HG03108 (cell line): ENCODE results near the gene FABP7.
A peak's percentile ranks its signal among the peaks of the same experiment; 100 is the strongest.

Source experiments
- ATAC-seq: cut with Tn5 transposase; IDR thresholded peaks from one replicate; pipeline ENCODE4 v1.9.1; 2021; ENCODE audit warnings: moderate library complexity; ENCODE audit not compliant: unreplicated experiment

The FABP7 gene

DNA sequence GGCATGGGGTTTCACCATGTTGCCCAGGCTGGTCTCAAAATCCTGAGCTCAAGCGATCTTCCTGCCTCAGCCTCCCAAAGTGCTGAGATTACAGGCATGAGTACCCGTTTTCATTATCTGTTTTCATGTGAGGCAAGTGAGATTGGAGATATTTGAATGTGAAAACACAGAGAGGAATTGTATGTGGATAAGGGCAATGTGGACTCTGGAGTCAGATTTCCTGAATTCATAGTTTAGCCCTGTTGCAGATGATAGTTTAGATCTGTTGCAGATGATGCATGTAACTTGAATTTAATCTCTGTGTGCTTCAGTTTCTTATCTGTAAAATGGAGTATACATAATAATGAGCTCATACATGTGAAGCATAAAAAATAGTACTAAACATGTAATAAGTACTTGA, 13.2 kb downstream of the FABP7 start:
- no peak for ATAC-seq

DNA sequence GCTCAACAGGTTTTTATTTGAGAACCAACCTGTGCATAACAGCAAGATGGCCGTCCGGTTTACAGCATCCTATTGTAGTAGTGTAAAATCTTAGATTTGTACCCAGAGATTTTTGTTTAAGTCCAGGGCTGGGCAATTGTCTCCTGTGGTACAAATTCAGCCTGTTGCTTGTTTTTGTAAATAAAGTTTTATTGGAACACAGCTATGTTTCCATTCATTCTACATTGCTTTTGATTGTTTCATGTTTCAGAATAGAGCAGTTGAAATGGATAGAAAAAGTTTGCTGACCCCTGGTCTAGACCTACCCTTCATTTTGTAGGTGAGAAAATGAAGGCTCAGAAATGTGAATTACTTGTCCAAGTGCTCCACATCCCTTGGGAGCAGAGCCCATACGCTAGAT, 18.0 kb downstream of the FABP7 start:
- ATAC-seq: no peak

DNA sequence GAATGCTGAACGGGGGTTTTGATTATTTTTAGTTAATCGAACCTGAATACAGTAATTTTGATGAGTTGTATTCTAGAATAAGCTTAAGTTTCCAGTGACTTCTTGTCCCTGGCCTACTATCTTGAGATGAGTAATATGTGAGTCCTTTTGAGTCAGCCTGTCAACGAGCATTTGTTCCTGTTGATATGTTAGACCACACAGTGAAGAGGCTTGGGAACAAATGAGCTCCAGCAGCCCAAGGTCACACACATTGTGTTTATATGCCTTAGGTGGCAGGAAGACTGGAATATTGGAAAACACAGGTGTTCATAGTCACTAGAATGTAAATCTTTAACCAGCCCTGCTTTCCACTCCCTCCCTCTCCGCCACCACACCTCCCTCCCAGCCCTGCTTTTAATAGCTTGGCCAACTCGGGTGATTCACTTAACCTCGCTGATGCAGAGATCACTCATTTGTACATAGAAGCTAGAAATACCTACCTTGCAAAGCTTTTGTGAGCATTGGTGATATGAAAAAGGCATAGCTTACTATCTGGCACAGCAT, 18.7 kb downstream of the FABP7 start:
- ATAC-seq: peak; percentile 74

DNA sequence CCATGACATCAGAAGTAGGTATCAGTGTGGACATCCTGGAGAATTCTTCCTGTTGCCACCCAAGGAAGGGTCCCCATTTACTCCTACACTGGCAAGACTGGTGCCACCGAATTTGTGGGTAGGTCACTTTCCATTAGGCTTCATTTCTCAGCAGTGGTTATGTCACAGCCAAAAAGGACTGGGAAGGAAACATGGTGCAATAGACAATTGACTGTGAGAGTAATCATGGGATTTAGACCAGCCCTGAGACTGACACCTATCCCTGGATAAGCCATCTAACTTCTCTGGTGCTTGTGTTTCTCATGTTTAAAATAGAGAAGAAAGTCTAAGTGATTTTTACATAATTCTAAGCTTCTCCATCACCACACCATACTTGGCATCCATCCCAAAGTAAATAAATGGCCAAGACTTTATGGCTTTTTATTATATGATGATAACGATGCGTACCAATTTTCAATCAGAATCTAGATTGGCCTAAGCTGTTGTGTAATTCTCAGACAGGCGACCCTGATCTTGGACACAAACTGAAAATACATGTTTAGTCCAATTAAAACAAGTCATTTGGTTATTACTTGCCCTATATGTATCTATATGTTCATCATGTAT, 19.7 kb downstream of the FABP7 start:
- ATAC-seq: no peak

DNA sequence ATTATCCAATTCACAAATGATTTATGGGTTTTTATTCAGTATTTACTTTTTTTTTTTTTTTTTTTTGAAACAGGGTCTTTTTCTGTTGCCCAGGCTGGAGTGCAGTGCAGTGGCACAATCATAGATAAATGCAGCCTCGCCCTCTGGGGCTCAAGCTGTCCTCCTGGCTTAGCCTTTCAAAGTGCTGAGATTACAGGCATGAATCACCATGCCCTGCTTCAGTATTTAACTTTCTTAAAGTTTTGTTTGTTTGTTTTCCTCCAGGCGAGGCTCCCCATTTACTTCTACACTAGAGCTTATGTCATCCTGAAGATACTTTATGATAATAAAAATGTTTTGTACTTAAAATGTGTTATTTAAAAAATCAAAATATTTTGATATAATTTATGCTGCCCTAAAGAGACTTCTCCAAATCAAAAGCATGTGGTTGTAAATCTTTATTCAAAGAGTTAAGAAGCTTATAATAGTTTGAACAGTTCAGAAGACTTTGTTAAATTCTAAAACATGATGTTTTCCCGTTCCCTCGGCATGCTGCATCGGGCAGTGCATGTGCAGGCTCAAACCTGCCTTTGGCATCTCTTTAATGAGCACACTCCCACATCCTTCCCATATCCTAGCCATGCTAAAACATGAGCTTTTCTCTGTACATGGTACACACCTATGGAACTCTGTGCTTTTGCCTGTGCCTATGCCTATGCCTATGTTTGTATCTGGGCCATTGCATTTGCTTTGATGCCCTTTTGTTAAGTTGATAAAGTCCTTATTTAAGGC, 20.6 kb downstream of the FABP7 start:
- no peak for ATAC-seq

DNA sequence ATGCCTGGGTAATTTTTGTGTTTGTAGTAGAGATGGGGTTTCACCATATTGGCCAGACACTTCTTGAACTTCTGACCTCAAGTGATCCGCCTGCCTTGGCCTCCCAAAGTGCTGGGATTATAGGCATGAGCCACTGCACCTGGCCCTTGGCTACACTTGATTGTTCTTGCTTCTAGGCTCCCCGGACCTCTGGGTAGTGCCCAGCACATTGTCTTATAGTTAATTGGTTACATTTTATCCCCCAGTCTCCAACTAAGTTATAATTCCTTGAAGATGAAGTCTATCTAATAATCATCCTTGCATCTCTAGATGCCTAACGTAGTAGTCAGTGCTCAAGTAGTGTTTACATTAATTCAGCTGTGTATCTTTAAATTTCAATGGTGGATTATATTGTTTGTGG, 21.4 kb downstream of the FABP7 start:
- ATAC-seq: no peak

DNA sequence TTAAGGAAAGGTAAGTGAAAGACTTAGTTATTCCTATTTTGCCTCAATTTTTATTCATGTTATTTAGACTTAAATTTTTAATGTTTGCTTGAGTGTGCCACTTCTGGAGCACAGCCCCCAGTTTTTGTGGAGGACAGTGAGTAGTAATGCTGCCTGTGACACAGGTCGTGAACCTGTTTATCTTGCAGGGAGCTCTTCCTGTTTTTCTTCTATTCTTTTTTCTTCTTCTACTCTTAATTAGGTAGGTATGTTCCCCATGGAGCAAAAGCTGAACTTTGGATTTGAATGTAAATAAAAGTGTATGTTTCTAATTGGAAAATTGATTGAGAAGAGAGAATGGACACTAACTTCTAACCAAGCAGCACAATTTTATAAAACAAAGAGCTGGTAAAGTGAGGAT, 21.9 kb downstream of the FABP7 start:
- no peak for ATAC-seq

DNA sequence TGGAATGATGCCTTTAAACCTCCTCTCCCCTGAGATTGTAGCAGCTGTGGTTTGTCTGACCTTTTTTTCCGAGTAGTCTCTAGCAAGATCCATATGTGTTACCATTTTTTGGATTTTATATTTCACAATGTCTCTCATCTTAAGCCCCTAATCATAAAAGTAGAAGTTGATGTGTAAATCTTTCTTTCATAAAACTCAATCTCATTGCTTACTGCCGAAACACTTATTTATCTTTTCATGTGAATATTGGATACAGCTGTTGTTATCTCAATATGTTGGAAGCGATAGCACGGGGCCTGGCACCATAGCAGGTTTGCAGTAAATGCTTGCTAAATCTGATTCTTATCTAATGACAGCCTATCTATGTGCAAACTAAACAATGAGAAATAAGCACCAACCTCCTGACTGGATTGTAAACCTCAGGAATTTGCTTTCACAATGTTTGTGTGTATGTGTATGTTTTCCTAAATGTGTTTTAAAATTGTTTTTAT, 23.7 kb downstream of the FABP7 start:
- no peak for ATAC-seq

DNA sequence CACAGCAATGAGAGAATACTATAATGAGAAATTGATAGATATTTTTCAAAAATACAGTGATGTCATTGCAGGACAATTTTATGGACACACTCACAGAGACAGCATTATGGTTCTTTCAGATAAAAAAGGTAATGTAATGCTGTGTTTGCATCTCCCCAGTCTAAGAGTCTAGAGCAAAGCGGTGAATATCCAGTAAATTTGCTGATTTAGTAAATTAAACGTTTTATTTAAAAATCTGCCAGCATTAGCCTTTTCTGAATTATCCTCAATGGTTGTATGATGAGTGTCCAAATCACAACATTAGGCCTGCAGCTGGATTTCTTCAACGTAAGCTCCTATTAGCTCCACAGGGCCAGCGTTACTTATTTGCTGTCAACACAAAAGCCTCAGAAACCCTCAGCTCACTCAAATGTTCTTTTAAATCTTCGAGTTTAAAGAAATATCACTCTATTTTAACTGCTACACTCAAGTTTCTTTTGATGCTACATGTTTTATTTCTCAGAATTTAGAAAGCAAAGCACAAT, 25.5 kb downstream of the FABP7 start:
- ATAC-seq: no peak

DNA sequence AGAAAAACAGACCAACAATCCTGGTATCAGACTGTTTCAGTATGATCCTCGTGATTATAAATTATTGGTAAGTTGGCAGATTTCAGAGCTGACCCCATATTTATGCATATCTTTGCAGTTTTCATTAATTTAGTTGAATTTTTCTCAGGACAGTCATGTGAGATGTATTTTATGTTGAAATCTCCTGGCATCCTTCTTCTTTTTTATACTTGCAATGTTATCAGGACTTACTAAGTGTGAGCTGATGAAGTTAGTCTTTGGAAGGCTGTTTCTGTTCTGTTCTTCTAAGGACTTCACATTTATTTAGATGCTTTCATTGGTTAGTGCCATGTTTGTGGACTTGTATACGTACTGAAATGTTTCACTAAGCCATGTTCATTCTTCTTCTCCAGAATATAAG, 26.8 kb downstream of the FABP7 start:
- ATAC-seq: no peak

DNA sequence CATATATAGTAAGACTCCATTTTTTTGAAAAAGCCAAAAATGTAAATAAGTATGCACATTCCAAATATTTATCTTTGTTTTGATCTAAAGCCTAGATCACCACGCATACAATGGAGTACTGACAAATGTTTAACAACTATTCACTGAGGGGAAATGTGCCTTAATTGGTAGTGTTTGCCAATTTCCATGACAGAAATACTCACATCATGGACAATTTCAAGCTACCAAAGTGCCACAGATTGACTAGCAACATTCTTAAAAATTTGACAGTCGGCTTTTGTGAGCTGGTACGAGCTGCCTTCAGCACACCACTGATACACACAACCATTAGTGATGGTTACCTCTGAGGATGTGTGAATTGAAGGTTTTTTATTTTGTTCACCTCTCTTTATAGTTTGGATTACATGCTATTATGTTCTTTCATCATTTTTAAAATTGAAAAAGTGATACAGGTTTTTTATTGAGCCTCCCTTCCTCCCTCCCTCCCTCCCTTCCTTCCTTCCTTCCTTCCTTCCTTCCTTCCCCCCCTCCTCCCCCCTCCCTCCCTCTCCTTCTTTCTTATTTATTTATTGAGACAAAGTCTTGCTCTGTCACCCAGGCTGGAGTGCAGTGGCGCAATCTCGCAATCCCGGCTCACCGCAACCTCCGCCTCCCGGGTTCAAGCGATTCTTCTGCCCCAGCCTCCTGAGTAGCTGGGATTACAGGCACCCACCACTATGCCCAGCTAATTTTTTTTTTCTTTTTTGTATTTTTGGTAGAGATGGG, 28.8 kb downstream of the FABP7 start:
- no peak for ATAC-seq

DNA sequence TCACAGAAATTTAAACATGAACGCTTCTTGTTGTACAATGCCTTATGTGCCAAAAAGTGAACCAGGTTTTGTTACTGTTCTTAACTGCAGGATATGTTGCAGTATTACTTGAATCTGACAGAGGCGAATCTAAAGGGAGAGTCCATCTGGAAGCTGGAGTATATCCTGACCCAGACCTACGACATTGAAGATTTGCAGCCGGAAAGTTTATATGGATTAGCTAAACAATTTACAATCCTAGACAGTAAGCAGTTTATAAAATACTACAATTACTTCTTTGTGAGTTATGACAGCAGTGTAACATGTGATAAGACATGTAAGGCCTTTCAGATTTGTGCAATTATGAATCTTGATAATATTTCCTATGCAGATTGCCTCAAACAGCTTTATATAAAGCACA, 29.5 kb downstream of the FABP7 start:
- no peak for ATAC-seq

DNA sequence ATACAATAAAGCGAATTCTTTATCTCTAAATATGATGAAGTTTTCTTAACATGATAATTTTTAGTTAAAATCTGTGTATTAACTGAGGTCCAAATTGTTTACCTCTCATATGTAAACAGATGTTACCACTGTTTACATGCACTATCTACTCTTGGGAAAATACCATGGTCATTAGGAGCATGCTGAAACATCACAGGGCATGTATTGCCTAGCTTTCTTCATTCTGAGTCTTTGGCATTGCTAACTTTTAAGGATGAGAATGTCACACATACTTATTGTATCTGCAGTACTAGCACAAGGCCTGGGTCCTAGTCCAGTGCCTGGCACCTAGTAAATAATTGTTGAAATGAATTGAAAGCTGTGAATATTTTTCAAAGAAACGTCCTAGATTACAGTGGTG, 30.2 kb downstream of the FABP7 start:
- no peak for ATAC-seq

DNA sequence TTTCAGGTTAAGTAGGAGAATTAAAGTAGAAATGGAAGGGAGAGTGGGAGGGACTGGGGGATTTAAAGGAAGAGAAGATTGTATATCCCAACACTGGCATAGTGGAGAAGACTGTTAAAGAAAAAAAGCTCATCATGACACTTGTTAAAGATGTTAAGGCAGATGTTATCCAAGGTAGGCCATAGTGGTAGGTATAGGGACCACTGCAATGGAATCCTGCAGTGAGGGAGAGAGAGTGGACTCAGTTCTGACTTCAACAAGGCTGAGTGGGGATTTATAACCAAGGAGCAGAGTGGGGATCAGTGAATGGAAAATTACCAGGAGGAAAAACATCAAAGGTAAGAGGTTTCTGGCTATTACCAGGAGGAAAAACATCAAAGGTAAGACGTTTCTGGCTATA, 30.7 kb downstream of the FABP7 start:
- no peak for ATAC-seq

DNA sequence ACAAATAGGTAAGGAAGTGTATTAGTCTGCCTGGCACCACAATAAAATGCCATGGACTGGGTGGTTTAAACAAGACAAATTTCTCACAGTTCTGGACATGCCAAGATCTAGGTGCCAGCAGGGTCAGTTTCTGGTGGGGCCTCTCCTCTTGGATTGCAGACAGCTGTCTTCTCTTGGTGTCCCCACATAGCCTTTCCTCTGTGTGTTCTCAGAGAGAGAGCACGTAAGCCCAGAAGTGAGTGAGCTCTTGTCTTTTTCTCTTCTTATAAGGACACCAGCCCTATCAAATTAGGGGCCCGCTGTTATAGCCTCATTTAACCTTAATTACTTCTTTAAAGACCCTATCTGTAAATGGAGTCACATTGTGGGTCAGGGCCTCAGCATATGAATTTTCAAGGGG, 37.8 kb downstream of the FABP7 start:
- ATAC-seq: no peak

DNA sequence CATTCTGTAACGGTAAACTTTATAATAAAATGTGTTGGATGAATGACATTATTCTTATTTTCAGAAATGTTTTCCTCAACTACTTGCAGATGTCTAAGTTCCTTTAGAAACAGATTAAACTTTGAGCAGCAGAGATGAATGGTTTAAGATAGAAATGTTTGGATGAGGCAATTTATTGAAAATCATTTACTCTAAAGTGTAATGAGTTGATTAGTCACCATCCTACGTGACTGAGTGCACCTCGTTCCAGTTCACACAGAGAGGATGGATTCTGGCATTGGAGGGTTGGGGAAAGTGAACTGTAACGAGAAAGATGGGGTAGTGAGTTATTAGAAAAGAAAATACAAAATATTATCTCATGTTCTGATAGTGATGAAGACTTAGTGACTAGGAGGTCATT, 38.2 kb downstream of the FABP7 start:
- ATAC-seq: no peak

DNA sequence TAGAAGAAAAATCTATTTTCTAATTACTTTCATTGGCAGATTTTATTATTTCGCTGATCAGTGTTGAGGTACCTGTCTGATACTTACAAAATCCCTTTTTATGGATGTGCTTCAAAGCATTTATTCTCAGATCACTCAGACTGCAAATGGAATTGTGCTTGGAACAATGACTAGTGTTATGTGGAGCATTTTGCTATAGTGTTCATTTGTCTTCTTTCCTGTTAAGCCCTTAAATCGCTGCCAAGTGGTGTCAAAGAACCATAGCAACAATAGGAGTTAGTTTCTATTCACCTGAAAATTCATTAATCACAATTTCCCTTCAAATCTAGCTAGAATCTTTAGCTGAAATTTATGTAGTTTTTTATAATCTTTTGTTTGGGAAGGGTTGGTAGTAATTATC, 39.4 kb downstream of the FABP7 start:
- ATAC-seq: no peak

DNA sequence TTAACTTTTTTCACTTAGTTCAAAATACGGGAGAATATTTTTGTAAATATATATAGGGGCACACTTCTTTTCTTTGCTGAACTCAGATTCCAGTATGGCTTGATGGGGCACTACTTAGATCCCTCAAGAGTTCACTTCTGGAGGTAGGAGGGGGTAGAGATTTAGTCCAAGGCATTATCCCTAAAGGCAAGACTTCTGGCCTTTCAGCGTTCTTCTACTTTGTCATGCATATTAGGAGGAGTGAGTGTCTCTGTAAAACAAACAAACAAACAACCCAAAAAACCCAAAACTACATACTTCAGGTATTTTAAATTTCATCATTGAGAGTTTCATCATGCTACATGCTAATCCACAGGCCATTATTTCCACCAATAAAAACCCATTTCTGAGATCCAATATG, 41.6 kb downstream of the FABP7 start:
- ATAC-seq: no peak

DNA sequence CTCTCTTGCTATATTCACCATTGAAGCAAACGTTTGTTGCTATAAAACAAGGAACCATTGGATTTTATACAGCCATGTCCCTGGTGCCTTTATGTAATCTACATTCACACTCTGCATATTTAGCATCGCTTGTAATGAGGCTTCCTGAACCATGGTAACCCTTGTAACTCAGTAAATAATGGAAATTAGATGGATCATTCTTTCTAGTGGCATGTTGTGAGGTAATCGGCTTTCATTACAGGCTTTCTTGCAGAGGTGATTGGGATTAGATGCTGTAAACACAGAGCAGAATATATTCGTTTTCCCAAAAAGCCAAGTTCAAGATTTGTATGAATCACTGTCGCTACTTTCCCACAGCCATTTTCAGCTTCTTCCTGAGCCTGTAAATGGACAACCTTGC, 45.6 kb downstream of the FABP7 start:
- ATAC-seq: no peak

DNA sequence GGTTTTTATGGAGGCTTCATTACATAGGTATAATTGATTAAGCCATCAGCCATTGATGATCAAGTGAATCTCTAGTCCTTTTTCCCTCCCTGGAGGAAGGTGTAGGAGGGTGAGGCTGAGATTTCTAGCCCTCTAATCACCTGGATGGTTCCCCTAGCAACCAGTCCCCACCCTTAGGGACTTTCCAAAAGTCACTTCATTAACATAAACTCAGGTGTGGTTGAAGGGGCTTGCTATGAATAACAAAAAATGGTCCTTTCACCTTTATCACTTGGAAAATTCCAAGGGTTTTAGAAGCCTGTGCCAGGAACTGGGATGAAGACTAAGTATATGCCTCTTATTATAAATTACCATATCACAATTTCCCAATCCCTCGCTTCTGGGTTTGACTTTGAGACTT, 49.9 kb downstream of the FABP7 start:
- ATAC-seq: no peak

DNA sequence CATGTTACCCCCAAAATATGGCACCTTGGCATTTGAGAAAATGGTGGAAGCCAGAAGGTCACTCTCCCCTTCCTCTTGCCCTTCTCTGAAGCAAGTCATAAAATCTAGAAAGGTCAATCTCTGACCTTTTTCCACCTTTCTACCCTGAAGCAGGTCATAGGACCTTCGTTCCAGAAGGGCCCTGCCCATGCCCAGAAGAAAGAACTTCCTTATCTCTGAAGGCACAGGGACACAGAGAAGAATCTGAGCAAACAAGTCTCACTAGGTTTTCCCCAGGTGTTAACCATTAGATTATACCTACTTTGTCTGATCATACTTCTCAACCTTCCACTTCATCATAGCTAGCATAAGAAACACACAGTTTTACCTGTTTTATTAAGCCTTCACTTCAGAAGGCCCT, 52.0 kb downstream of the FABP7 start:
- ATAC-seq: no peak

DNA sequence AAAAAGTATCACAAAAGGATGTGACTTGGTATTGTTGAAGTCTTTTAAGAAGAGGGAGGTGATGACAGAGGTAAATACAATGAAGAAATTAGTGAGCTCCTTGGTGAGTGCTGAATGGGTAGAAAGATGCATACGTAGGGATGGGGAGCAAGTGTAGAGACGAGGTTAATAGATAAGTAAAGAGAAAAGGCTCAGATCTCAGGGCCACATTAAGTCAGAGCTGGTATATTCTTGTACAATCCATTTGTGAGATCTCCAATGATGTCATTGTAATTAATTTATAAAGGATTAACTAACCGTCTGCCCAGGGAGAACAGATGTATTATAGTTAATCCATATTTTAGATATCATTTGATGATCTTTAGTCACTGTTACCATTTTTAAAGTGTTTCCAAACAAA, 52.9 kb downstream of the FABP7 start:
- no peak for ATAC-seq
